ENCODE measurements around the gene IZUMO4. TPM values are rescaled to one million over a fixed set of nuclear protein-coding genes. Genes with fewer than 3 reads are reported as not detected.

Gene IZUMO4
- total RNA-seq, 1 experiment from 2014 or later, result 2.5 TPM

- no peaks in the 10 kb centered on the region for H3K9me3 ChIP-seq (ENCODE audit: low read depth, low read length, poor library complexity, severe bottlenecking)
- no peaks in the 10 kb centered on the region for H3K27me3 ChIP-seq (replicated peaks; ENCODE audit: insufficient read depth, low read depth, low read length, poor library complexity)
- no peak for TF ChIP-seq CTCF (conservative IDR thresholded peaks at IDR 0.05; ENCODE audit: low read depth, low read length)
- TF ChIP-seq EZH2 (IDR thresholded peaks at IDR 0.05; ENCODE audit: borderline replicate concordance, low read depth, low read length, poor library complexity, severe bottlenecking), result no peak
- H3K4me1 ChIP-seq (ENCODE audit: insufficient read depth, low read length, poor library complexity, severe bottlenecking), result no peaks in the 10 kb centered on the region
- ChIA-PET POLR2A (ENCODE audit: low non-redundant PET) (no interaction called here), CTCF (no interaction called here)
- H3K36me3 ChIP-seq (ENCODE audit: insufficient read depth, low read length, poor library complexity, severe bottlenecking), result peaks cover 20% of the 10 kb centered on the region
- no TSS peak for BruUV-seq (replicated peaks)
- intact Hi-C loops (cut with micrococcal nuclease; ENCODE audit: unreplicated experiment), result no loop called here
- H3K4me3 ChIP-seq (ENCODE audit: low read depth, low read length, poor library complexity, severe bottlenecking), result no peak overlapping the region
- no peak overlapping the region for H3K27ac ChIP-seq (ENCODE audit: low read depth, low read length, poor library complexity, severe bottlenecking)
- no peak for DNase-seq (ENCODE audit: low spot score)
These were observed 16.8 kb upstream of the IZUMO4 start for GRCh38 chr19:2079865-2080301.

- H3K27me3 ChIP-seq (replicated peaks; ENCODE audit: insufficient read depth, low read depth, low read length, poor library complexity), result no peaks in the 10 kb centered on the region
- CTCF ChIA-PET, result no interaction called here
- TF ChIP-seq EZH2 (IDR thresholded peaks at IDR 0.05; ENCODE audit: borderline replicate concordance, low read depth, low read length, poor library complexity, severe bottlenecking), result no peak
- TF ChIP-seq CTCF (conservative IDR thresholded peaks at IDR 0.05; ENCODE audit: low read depth, low read length), result no peak
- H3K4me3 ChIP-seq (ENCODE audit: low read depth, low read length, poor library complexity, severe bottlenecking), result no peak overlapping the region
- no TSS peak for BruUV-seq (replicated peaks)
- DNase-seq (ENCODE audit: low spot score), result no peak
- POLR2A ChIA-PET (ENCODE audit: low non-redundant PET), result no interaction called here
- H3K9me3 ChIP-seq (ENCODE audit: low read depth, low read length, poor library complexity, severe bottlenecking), result no peaks in the 10 kb centered on the region
- no peak overlapping the region for H3K27ac ChIP-seq (ENCODE audit: low read depth, low read length, poor library complexity, severe bottlenecking)
- no peaks in the 10 kb centered on the region for H3K4me1 ChIP-seq (ENCODE audit: insufficient read depth, low read length, poor library complexity, severe bottlenecking)
- H3K36me3 ChIP-seq (ENCODE audit: insufficient read depth, low read length, poor library complexity, severe bottlenecking), result peaks cover 23% of the 10 kb centered on the region
- intact Hi-C loops (cut with micrococcal nuclease; ENCODE audit: unreplicated experiment), result no loop called here
These were observed 16.3 kb upstream of the IZUMO4 start for GRCh38 chr19:2080336-2080988.

- DNase-seq (ENCODE audit: low spot score), result no peak
- BruUV-seq (replicated peaks), result no TSS peak
- ChIA-PET CTCF (no interaction called here), POLR2A (ENCODE audit: low non-redundant PET) (no interaction called here)
- Histone ChIP-seq H3K4me1 (ENCODE audit: insufficient read depth, low read length, poor library complexity, severe bottlenecking) (no peaks in the 10 kb centered on the region), H3K9me3 (ENCODE audit: low read depth, low read length, poor library complexity, severe bottlenecking) (no peaks in the 10 kb centered on the region), H3K36me3 (ENCODE audit: insufficient read depth, low read length, poor library complexity, severe bottlenecking) (peaks cover 16% of the 10 kb centered on the region), H3K27ac (ENCODE audit: low read depth, low read length, poor library complexity, severe bottlenecking) (no peak overlapping the region), H3K27me3 (replicated peaks; ENCODE audit: insufficient read depth, low read depth, low read length, poor library complexity) (no peaks in the 10 kb centered on the region), H3K4me3 (ENCODE audit: low read depth, low read length, poor library complexity, severe bottlenecking) (no peak overlapping the region)
- intact Hi-C loops (cut with micrococcal nuclease; ENCODE audit: unreplicated experiment), result no loop called here
- TF ChIP-seq EZH2 (IDR thresholded peaks at IDR 0.05; ENCODE audit: borderline replicate concordance, low read depth, low read length, poor library complexity, severe bottlenecking) (no peak), CTCF (conservative IDR thresholded peaks at IDR 0.05; ENCODE audit: low read depth, low read length) (no peak)
These were observed 14.6 kb upstream of the IZUMO4 start for GRCh38 chr19:2081873-2082810.
